Hematopoietic multipotent progenitor cell treated with erythropoietin and hydrocortisone succinate and interleukin-3 and kit ligand, for 8 days (in vitro differentiated cells): ENCODE measurements around the gene TMEM255B.
"Not testable (repeated sequence)": the region's sequence is repeated elsewhere in the genome, so short reads cannot be mapped to it uniquely, and the experiment has no call there.

ENCODE experiments used
- DNase-seq: peaks from one replicate; pipeline ENCODE4 v3.0.0-alpha.2; 2015

The TMEM255B gene

DNA sequence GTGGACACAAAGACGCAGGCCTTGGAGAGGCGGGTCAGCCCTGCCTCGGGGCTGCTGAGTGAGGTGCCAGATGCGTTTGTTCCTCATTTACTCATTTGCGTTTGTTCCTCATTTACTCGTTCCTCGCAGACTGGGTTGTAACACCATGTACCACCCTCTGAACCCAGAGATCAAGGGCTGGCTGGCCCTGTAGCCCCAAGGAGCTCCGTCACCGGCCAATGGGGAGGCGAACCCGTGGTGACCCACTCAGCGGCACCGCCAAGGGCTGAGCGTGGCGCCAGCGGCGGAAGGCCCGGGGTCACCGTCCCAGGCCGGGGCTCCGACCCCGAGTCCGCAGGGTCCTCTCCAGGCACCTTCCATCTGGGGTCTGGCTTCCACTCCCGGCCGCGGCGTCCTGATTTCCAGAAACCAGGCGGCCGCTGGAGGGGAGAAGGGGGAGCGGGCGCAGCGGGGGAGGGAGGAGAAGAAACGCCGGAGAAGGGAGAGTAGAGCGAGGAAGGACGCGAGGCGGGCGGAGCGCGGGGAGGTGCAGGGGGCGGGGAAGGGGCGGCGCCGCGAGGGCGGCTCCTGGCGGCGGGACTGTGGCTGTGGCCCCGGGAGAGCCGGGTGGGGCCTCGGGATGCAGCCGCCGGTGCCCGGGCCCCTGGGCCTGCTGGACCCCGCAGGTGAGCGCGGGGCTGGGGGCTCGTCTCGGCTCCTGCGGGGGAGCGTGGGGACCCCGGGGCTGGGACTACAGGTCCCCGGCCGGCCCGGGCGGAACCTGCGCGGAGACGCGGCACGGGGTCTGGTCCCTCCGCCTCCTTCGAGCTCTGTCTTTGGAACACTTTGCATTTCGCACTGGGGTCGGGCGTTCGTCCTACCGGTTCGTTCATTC is at the start of gene TMEM255B:
TSS of gene TMEM255B (plus strand) at position 576 of the 874 bp plus-strand sequence. CDS start at position 620, 44 bp downstream.
- DNase-seq: peak; percentile 44

DNA sequence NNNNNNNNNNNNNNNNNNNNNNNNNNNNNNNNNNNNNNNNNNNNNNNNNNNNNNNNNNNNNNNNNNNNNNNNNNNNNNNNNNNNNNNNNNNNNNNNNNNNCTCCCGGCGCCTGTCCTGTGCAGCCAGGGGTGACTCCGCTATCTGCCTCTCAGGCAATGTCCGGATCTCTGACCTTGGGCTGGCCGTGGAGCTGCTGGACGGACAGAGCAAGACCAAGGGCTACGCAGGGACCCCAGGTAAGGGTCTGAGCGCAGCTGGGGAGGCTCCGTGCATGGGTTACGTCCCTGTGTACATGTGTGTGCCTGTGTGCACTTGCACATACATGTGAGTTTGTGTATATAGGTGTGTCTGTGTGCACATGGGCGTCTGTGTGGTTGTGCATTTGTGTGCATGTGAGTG is 36.1 kb upstream of the TMEM255B start:
- no peak for DNase-seq

DNA sequence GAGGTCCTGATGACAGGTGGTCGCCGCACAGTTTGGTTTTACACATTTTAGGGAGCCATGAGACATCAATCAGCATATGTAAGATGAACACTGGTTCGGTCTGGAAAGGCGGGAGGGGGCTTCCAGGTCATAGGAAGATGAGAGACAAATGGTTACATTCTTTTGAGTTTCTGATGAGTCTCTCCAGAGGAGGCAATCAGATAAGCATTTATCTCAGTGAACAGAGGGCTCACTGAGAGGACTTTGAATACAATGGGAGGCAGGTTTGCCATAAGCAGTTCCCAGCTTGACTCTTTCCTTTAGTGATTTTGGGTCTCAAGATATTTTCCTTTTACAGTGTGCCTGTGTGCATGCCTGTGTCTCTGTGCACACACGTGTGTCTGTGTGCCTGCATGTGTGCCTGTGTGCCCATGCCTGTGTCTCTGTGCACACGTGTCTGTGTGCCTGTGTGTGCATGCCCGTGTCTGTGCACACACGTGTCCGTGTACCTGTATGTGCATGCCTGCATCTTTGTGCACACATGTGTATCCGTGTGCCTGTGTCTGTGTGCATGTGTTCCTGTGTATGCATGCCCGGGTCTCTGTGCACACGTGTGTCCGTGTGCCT is 35.5 kb upstream of the TMEM255B start:
- DNase-seq: peak; percentile 55

DNA sequence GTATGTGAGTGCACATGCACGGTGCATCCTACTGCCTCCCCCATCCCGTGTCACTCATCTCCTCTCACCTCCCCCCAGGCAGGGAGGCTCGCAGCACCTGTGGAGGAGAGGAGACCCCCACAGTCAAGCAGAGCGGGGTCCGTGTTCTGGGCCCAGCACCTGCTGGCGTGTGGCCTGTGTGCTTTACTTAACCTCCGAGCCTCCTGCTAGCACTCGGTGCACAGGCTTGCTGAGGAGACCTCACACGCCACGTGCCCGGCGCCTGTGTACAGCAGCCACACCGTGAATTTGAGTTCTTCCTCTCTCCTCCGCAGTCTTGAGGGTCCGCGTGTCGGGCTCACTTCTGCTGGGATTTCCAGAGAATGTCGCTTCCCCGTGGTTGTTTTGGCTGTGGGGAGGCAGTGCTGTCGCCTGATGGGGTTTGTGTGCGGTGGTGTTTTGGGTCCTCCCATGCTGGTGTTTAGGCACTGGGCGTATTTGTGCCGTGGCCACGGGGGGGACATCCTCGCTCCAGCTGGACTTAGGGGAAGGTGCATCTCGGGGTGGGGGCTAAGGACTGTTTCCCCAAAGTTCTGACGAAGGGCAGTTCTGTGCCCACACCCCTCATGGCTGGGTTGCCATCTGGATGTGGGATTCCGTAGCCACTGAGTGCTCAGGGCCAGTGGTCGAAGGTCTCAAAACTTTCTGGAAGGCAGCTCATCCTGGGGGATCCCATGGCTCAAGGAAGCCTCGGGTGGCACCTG is 34.8 kb upstream of the TMEM255B start:
- no peak for DNase-seq

DNA sequence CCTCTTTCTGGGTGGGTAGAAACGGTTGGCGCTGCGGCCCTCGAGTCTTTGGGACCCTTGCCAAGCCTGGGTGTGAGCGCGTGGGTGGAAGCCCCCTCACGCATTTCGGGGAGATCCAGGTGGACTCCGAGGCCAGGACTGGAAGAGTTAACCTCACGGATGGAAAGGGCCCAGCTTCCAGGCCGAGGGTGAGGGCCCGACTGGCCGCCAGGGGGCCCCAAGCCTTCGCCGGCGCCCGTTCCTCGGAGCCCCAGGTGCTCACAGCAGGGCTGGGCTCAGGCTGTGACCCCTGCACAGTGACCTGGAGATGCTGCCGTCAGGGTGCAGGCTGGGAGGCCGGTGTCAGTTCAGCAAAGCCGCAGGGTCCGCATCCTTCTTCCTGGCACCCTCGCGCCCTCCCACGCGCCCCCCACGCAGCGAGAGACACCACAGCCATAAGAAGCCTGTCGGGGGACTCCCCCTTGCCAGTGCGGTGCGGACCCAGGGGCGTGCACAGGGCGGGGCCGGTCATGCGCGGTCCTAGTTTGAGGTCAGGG is 34.2 kb upstream of the TMEM255B start:
- DNase-seq: peak; percentile 53

DNA sequence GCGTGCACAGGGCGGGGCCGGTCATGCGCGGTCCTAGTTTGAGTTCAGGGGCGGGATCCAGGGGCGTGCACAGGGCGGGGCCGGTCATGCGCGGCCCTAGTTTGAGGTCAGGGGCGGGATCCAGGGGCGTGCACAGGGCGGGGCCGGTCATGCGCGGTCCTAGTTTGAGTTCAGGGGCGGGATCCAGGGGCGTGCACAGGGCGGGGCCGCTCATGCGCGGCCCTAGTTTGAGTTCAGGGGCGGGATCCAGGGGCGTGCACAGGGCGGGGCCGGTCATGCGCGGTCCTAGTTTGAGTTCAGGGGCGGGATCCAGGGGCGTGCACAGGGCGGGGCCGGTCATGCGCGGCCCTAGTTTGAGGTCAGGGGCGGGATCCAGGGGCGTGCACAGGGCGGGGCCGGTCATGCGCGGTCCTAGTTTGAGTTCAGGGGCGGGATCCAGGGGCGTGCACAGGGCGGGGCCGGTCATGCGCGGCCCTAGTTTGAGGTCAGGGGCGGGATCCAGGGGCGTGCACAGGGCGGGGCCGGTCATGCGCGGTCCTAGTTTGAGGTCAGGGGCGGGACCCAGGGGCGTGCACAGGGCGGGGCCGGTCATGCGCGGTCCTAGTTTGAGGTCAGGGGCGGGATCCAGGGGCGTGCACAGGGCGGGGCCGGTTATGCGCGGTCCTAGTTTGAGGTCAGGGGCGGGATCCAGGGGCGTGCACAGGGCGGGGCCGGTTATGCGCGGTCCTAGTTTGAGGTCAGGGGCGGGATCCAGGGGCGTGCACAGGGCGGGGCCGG is 33.5 kb upstream of the TMEM255B start:
- DNase-seq: not testable (repeated sequence)

DNA sequence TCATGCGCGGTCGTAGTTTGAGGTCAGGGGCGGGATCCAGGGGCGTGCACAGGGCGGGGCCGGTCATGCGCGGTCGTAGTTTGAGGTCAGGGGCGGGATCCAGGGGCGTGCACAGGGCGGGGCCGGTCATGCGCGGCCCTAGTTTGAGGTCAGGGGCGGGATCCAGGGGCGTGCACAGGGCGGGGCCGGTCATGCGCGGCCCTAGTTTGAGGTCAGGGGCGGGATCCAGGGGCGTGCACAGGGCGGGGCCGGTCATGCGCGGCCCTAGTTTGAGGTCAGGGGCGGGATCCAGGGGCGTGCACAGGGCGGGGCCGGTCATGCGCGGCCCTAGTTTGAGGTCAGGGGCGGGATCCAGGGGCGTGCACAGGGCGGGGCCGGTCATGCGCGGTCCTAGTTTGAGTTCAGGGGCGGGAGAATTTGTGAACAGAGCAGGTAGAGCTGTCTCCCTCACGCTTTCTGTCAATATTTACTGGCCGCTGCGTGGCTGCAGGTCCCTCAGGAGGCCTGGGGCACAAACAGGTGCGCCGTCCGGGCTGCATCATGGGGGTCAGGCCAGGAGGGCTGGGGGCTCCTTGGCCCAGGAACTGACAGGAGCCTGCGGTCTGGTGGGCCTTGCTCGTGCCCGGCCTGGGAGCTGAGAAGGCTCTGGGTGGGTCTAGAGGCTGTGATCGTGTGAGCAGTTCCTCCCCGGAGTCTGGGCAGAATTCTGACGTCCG is 32.8 kb upstream of the TMEM255B start:
- DNase-seq: not testable (repeated sequence)

DNA sequence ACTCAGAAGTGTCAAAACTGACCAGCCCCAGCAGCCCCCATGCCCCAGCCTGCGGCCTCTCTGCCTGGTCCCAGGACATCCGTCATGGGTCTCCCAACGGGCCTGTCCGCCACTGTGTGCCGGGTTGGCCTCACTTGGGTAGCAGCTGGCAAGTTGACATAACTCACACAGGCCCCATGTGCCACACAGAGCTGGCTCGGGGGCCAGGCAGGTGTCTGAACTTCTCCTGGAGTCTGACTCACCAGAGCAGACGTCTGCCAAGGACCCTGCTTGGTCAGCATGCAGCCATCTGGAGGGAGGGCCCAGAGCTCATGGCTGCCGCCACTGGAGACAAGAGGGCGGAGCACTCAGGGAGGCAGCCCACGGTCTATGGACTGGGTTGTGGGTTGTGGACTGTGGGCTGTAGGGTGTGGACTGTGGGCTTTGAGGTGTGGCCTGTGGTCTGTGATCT is 32.0 kb upstream of the TMEM255B start:
- no peak for DNase-seq

DNA sequence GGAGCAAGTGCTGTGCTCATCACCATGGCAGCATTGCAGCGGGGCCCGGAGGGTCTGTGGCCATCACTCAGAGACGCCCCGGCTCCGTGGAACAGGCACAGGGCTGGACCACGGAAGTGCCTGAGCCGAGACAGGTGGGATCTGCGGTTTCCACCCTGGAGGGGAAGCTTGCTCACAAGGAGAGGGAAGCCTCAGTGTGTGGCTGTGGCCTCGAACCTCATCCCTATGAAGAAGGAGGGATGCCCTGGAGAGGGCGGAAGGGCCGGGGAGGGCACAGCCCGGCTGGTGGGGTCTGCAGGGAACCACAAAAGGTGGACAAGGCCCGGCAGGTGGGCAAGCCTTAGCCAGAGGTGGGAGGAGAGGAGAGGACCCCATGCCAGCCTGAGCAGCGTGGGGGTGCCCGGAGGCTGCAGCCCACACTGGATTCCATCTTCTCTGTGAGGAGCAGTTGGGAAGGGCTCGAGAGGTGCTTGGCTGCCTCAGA is 30.4 kb upstream of the TMEM255B start:
- no peak for DNase-seq

DNA sequence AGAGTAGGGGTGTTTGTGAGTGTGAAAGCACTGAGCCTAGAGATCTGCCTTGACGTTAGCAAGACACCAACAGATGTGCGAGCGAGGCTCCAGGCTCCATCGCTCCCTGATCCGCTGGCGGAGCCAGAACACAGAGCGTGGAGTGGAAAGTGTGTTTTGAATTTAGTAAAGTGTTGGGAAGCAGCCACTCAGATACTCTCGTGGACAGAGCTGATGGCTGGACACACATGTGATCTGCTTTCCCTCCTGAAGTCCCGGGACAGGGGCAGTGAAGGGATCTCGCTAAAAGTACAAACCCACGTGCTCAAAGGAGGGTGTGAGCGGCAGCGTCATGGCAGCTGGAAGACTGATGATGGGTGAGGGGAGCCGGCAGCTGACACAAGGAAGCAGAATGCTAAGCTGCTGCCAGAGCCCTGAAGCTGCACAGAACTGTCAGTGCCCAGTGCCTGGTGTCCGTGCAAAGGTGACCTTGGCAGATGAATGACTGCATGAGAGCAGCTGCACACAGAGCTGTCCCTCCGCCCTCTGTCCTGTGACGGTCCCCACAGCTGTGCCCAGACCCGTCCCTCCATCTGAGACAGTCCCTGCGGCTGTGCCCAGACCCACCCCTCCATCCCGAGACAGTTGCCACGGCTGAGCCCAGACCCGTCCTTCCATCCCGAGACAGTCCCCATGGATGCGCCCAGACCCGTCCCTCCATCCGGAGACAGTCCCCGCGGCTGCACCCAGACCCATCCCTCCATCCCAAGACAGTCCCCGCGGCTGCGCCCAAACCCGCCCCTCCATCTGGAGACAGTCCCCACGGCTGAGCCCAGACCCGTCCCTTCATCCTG is 29.6 kb upstream of the TMEM255B start:
- no peak for DNase-seq

DNA sequence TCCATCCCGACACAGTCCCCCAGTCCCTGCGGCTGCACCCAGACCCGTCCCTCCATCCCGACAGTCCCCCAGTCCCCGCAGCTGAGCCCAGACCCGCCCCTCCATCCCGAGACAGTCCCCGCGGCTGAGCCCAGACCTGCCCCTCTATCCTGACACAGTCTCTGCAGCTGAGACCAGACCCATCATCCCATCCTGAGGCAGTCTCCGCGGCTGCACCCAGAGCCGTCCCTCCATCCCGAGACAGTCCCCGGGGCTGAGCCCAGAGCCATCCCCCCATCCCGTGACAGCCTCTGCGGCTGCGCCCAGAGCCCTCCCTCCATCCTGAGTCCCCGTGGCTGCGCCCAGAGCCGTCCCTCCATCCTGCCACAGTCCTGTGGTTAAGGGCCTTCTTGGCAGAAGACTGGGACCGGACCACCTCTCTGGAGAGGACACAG is 28.8 kb upstream of the TMEM255B start:
- no peak for DNase-seq

DNA sequence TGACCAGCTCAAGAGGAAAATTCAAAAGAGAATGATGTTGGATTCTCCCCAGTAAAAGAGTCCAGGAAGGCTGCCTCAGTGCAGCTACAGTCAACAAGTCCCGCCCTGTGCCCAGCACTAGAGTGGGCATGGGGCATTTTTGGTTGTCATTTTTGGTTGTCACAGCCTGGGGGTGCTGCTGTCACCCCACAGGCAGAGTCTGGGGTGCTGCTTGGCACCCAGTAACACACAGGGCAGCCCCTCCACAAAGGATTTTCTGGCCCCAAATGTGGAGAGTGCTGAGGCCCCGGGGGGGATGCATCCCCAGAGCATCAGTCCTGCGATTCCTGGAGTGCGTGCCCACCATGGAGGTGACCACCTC is 28.2 kb upstream of the TMEM255B start:
- DNase-seq: no peak

DNA sequence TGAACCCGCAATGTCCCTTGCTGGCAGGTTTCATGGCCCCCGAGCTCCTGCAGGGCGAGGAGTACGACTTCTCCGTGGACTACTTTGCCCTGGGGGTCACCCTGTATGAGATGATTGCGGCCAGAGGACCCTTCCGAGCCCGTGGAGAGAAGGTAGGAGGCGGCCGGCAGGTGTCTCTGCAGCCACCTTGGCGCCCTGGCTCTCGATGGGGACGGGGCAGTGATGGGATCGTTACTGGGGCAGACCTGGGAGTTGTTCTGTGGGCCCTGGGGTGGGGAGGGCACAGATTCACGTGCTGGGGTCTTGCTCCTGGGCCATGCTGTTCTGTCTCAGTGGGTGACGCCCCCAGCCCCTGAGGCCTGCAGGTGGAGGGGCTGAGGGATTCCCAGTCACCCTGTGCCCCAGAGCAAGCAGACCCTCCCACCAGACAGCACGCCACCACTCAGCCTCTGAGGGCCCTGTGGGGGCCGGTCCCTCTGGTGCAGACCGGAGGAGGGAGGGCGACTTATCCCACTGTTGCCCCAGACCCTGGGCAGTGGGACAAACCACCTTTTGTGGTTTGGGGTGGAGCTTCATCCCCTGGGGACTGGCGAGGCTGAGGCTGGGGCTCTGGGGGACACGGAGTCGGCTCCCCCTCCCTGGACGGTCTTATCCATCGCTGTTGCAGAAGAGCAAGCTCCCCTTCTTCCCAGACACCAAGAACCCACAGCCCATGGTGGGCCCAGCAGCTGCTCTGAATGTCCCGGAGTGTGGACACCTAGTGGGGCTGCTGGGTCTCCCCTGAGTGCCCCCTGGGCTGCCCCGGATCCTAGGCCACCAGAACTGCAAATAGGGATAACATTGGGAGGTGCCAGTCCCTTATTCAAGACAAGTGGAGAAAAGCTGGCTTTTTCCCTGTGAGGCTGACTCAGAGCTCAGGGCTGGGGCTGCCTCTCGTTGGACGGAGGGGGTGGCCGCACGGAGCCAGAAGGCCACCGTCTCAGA is 27.5 kb upstream of the TMEM255B start:
- DNase-seq: no peak

DNA sequence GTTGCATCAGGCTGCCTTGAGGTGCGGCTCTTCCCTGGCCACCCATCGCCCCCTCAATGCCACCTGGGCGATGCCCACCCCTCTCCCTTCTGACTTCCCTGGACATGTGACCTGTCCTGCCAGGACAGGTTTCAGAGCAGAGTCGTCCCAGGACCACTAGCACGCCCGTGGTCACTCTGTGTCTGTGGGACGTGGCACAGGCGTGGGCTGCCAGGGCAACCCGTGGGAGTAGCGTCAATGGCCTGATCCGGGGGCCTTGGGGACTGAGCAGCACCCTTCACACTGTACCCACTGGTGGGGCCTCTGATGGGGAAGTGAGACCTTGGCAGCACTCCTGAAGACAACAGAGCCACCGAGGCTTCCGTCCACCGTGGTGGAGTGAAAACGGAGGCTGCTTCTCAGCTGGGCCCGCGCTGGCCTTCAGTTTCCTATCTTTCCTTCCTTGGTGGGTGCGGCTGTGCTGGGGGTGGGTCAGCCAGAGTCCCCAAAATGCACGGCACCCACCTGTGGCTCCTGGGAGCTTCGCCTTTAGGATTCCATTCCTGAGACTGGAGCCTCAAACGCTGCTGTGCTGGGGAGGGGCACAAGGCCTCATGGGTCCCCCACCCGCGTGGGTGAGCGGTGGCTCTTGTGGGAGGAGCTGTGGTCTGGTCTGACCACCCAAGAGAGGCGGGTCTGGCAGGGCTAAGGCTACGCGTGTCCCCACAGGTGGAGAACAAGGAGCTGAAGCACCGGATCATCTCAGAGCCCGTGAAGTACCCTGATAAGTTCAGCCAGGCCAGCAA is 26.7 kb upstream of the TMEM255B start:
- no peak for DNase-seq

DNA sequence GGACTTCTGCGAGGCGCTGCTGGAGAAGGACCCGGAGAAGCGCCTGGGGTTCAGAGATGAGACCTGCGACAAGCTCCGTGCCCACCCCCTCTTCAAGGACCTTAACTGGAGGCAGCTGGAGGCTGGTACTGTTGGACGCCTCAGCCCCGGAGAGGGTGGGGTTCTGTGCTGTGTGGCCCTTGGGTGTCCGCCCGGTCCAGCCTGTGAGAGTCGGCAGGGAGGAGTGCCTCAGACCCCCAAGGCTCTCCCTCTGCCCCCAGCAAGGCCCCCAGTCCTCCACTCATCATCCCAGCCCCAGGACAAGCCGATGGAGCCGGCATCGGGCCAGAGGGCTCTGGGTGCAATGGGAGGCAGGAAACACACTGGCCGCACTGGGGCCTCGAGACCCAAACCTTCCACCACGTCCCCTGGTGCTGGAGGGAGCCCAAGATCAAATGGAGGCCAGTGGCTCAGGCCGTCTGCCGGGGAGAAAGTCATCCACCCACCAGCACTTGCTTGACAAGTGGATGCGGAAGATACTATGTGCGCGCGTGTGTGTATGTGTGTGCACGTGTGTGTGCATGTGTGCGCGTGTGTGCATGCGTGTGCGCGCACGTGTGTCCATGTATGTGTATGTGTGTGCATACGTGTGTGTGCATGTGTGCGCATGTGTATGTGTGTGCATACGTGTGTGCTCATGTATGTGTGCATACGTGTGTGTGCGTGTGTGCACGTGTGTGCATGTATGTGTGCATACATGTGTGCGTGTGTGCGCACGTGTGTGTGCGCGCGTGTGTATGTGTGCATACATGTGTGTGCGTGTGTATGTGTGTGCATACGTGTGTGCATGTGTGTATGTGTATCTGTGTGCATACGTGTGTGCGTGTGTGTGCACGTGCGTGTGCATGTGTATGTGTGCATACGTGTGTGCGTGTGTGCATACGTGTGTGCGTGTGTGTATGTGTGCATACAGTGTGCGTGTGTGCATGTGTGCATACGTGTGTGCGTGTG is 25.8 kb upstream of the TMEM255B start:
- no peak for DNase-seq

DNA sequence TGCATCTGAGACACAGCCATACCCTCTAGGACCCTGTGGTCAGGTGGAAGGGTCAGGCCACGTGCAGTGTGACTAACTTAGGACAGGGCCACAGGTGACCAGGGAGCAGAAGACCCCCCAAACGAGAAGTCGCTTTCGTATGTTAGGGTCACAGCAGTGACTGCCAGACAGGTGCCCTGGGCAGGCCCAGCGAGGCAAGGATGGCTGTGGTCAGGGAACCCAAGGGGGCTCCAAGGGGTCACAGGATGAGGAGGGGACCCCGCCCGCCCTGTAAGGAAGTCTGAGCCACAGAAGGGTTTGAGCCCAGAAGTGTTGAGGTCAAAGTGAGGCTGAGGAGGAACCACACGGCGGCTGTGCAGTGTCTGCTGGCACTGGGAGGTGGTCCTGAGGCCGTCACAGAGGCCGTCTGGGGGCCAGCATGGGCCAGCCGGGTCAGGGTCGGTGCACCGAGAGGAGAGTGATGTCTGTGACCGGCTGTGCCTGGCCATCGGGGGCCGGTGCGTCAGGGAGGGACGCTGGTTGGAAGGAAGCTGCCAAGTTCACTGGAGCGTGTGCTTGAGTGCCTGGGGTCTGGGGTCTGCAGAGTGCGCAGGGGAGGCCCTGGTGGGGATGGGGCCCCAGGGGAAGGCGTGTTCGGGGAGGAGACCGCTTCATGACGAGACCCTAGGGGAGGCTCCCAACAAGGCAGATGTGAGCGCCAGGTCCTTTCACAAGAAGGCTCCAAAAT is 24.8 kb upstream of the TMEM255B start:
- no peak for DNase-seq

DNA sequence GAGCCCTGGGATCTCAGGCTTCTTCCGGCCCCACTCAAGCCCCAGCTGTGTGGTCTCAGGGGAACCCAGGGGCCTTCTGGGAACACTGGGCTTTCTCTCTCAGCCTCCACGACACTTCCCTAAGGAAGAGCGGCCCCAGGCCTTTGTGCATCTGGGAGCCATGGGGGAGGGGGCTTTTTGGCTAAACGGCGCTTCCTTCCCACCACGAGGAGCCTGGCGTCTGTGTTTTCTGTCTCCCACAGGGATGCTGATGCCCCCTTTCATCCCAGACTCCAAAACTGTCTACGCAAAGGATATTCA is 24.2 kb upstream of the TMEM255B start:
- no peak for DNase-seq
